PC-3 (cell line): ENCODE measurements around the gene PPP1R13B.

Experiments
- EZH2 ChIP-seq: fragments of 300-600 bp; sonication (generic); IDR thresholded peaks from one replicate; pipeline ENCODE4 v1.6.1; 2017; ENCODE audit warnings: antibody characterized with exemption, mild to moderate bottlenecking, low read length; ENCODE audit not compliant: unreplicated experiment
- EZH2phosphoT487 ChIP-seq: fragments of 300-600 bp; sonication (generic); IDR thresholded peaks from 2 replicates; pipeline ENCODE4 v1.6.1; 2018; ENCODE audit warnings: mild to moderate bottlenecking, antibody characterized with exemption, low read length, borderline replicate concordance
- TF ChIP-seq, protein P1 (sequence below): fragments of 300-600 bp; sonication (generic); conservative IDR thresholded peaks from 2 replicates; pipeline ENCODE4 v1.5.1; 2017; ENCODE audit warnings: antibody characterized with exemption, low read depth, mild to moderate bottlenecking, low read length

- TF ChIP-seq, protein P1, sequence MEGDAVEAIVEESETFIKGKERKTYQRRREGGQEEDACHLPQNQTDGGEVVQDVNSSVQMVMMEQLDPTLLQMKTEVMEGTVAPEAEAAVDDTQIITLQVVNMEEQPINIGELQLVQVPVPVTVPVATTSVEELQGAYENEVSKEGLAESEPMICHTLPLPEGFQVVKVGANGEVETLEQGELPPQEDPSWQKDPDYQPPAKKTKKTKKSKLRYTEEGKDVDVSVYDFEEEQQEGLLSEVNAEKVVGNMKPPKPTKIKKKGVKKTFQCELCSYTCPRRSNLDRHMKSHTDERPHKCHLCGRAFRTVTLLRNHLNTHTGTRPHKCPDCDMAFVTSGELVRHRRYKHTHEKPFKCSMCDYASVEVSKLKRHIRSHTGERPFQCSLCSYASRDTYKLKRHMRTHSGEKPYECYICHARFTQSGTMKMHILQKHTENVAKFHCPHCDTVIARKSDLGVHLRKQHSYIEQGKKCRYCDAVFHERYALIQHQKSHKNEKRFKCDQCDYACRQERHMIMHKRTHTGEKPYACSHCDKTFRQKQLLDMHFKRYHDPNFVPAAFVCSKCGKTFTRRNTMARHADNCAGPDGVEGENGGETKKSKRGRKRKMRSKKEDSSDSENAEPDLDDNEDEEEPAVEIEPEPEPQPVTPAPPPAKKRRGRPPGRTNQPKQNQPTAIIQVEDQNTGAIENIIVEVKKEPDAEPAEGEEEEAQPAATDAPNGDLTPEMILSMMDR = no peak
- TF ChIP-seq EZH2 (no peak), EZH2phosphoT487 (no peak)
Measured at GRCh38 chr14:103713304-103714062, 133.9 kb downstream of the PPP1R13B start.
